Epithelial cell of proximal tubule (primary cell): Measurements from ENCODE around the gene IQCF5. TPM values are rescaled to one million over a fixed set of nuclear protein-coding genes. Genes with fewer than 3 reads are reported as not detected.

ENCODE experiments used
- DNase-seq: peaks from one replicate; pipeline ENCODE4 v3.0.0-alpha.2; 2011; ENCODE audit warnings: low read depth
- H3K4me3 ChIP-seq: 2 replicates; pipeline ENCODE4 v1.5.1; 2011; ENCODE audit warnings: low read depth, mild to moderate bottlenecking, low read length
- total RNA-seq: library from RNA; depleted of rRNA; stranded (reverse); fragments of >200 nt; gene quantifications from 2 replicates; pipeline ENCODE4 v1.2.3, GENCODE V29; 2015
- TF ChIP-seq, protein P1 (sequence below): conservative IDR thresholded peaks from 2 replicates; pipeline ENCODE4 v1.5.1; 2012; ENCODE audit warnings: low read depth, mild to moderate bottlenecking, low read length

IQCF5 gene
- total RNA-seq, 1 donor from 2014 or later = not detected

DNA sequence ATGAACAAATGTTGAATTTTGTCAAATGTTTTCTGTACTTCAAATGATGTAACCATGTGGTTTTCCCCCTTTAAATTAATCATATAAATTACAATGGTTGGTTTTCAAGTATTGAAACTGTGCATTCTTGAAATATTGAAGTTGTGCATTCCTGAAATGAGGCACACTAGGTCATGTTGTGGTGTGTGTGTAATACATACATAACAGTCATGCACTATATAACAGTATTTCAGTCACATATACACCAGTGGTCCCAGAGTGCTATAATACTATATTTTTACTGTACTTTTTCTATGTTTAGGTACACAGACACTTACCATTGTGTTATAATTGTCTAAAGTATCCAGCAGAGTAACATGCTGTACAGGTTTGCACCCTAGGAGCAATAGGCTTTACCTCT, 11.0 kb upstream of the IQCF5 start:
- no peak for DNase-seq
- no peak overlapping the region for H3K4me3 ChIP-seq
- TF ChIP-seq, protein P1, sequence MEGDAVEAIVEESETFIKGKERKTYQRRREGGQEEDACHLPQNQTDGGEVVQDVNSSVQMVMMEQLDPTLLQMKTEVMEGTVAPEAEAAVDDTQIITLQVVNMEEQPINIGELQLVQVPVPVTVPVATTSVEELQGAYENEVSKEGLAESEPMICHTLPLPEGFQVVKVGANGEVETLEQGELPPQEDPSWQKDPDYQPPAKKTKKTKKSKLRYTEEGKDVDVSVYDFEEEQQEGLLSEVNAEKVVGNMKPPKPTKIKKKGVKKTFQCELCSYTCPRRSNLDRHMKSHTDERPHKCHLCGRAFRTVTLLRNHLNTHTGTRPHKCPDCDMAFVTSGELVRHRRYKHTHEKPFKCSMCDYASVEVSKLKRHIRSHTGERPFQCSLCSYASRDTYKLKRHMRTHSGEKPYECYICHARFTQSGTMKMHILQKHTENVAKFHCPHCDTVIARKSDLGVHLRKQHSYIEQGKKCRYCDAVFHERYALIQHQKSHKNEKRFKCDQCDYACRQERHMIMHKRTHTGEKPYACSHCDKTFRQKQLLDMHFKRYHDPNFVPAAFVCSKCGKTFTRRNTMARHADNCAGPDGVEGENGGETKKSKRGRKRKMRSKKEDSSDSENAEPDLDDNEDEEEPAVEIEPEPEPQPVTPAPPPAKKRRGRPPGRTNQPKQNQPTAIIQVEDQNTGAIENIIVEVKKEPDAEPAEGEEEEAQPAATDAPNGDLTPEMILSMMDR = no peak

DNA sequence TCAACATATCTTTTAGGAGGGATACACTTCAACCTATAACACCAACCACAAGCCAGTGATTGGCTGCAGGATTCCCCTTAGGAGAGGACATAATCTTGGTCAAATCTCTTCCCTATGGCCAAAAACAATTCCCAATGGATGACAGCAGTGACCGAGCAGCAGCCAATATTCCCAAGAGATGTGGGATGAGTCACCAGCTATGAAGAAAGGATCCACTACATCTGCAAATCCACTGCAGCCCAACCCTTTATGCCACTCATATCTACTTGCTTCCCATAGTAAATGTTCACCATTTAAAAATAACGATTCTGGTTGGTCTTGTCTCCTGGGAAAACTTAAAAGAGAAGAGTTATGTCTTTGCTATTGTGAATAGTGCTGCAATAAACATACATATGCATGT, 4.5 kb upstream of the IQCF5 start:
- DNase-seq = no peak
- no peak overlapping the region for H3K4me3 ChIP-seq

DNA sequence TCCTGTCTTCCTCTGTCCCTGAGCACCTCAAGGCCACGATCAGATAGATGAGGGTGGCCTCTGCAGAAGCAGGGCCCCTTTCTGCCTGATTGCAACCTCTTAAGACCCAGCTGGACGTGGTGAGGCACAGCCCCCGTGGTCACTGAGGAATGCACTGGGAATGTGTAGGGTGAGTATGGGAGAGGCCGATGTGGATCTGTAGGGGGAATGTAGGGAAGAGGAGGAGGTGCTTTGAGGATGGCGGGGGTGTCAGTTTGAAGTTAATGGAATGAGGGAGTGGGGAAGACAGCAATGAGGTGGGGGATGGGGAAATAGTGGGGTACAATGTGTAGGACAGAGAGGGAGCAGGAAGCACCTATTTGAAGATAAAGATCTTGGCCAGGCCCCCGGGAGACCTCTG, 785 bp upstream of the IQCF5 start:
- H3K4me3 ChIP-seq = no peak overlapping the region
- no peak for DNase-seq
- TF ChIP-seq, protein P1 = no peak

More for the DNA sequence above, 4.5 kb upstream of the IQCF5 start:
- TF ChIP-seq, protein P1 = no peak

DNA sequence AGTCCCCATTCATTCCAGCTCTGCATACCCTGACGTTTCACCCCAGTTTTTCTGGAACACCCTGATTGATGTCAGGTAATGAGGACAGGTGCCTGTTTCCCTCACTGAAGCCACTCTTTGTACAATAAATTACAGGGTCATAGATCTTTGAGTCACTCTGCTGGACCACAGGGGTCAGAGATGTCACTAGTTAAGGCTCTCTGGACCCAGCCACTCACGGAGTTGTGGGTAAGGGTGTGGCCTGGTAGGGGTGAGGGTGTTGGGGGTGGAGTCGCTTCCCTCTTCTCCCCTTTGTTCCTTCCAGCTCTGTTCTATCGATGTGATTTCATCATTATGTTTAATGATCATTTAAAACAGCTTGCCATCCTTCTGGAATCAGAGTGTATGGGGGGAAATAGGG, 512 bp downstream of the IQCF5 start:
- H3K4me3 ChIP-seq = no peak overlapping the region
- TF ChIP-seq, protein P1 = no peak
- no peak for DNase-seq

DNA sequence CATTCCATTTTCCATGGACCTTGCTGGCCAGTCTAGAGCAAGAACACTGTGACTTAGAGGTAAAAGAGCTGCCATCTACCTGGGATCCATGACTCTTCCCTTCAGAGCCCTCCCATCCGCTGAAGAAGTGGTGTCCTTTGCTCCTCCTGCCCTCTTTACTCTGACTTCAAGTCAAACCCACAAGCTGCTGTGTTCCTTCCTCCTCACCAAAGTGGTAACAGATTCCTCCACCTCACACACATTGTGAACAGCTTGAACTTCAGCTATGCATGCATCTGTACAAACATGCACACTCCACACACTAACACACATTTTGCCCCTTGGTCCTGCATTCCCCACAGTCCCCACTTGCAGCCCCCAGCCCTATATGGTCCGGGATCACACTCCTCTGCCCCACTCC, 990 bp downstream of the IQCF5 start:
- TF ChIP-seq, protein P1 = no peak
- no peak for DNase-seq

DNA sequence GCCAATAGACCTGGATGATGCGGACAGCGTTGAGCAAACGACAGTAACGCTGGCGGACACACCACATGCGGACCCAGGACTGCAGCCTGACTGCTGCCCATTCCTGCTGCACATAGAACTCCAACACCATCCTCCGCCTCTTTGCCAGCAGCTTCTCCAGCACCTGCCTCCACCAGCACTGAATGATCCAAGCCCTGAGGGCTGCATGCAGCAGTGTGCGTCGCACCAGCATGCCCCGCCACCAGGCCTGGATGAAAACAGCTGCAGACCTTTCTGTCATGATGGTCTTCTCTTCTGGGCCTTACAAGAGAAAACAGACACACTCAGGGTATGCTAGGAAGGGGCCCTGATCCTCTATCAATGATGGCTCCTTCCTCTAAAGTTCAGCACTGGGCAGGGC, 1.5 kb downstream of the IQCF5 start:
- TF ChIP-seq, protein P1 = no peak
- DNase-seq = no peak
- no peak overlapping the region for H3K4me3 ChIP-seq

More for the DNA sequence above, 990 bp downstream of the IQCF5 start:
- H3K4me3 ChIP-seq = no peak overlapping the region

DNA sequence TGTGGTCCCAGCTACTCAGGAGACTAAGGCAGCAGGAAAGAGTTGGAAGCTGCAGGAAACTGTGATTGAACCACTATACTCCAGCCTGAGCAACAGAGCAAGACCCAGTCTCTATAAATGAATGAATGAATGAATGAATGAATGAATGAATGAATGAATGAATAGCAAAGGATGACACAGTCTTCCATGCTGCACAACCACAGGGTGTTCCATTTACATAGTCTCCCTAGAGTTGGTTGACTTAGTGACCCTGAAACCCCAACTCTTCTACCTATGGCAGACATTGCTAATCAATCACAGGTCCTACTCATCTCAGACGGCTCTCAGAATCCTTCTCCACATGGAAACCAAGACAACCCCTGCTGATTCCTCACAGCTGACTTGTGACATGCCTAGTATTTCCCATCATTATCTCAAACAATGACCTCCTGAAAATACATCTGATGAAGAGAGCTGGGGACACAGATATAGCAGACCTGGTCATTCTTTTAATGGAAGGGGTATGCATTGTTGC, 2.1 kb downstream of the IQCF5 start:
- TF ChIP-seq, protein P1 = no peak
- DNase-seq = no peak
- no peak overlapping the region for H3K4me3 ChIP-seq
